HepG2 (cell line): ENCODE measurements around the gene ISCU. TPM values are rescaled to one million over a fixed set of nuclear protein-coding genes. Genes with fewer than 3 reads are reported as not detected.

Experiments used
- BORCS8-MEF2B ChIP-seq: sonication (generic); formaldehyde crosslinking; IDR thresholded peaks from 2 replicates; pipeline ENCODE4 v1.8.0; 2022; ENCODE audit warnings: mild to moderate bottlenecking, missing genetic modification reagents
- KAT2B ChIP-seq: fragments of 150-350 bp; IDR thresholded peaks from 2 replicates; pipeline ENCODE4 v1.6.1; 2014; ENCODE audit warnings: low read depth, low read length, borderline replicate concordance
- MTA3 ChIP-seq: sonication (generic); formaldehyde crosslinking; IDR thresholded peaks from 2 replicates; pipeline ENCODE4 v1.4.0; 2020; ENCODE audit warnings: missing genetic modification reagents
- SAP130 ChIP-seq: IDR thresholded peaks from 2 replicates; pipeline ENCODE4 v1.6.1; 2016; ENCODE audit warnings: low read depth
- SKIL ChIP-seq: sonication (generic); formaldehyde crosslinking; IDR thresholded peaks from 2 replicates; pipeline ENCODE4 v1.8.0; 2022; ENCODE audit warnings: missing genetic modification reagents, mild to moderate bottlenecking, moderate library complexity, borderline replicate concordance
- SNAPC4 ChIP-seq: sonication (generic); formaldehyde crosslinking; IDR thresholded peaks from 2 replicates; pipeline ENCODE4 v1.4.0; 2020; ENCODE audit warnings: mild to moderate bottlenecking, missing genetic modification reagents
- SUZ12 ChIP-seq: fragments of 150-350 bp; IDR thresholded peaks from 2 replicates; pipeline ENCODE4 v1.6.1; 2014; ENCODE audit warnings: low read depth, low read length
- ZFAT ChIP-seq: sonication (generic); formaldehyde crosslinking; conservative IDR thresholded peaks from 2 replicates; pipeline ENCODE4 v1.8.1; 2023; ENCODE audit warnings: missing genetic modification reagents, inconsistent platforms
- ZFP36L2 ChIP-seq: sonication (generic); formaldehyde crosslinking; IDR thresholded peaks from 2 replicates; pipeline ENCODE4 v1.4.0; 2020; ENCODE audit warnings: missing genetic modification reagents
- ZNF180 ChIP-seq: sonication (generic); formaldehyde crosslinking; IDR thresholded peaks from 2 replicates; pipeline ENCODE4 v1.4.0; 2020; ENCODE audit warnings: low read depth, missing genetic modification reagents, borderline replicate concordance
- ZNF597 ChIP-seq: sonication (generic); formaldehyde crosslinking; IDR thresholded peaks from 2 replicates; pipeline ENCODE4 v1.5.0; 2020; ENCODE audit warnings: missing genetic modification reagents
- ZNF629 ChIP-seq: sonication (generic); formaldehyde crosslinking; conservative IDR thresholded peaks from 2 replicates; pipeline ENCODE4 v1.5.0; 2020; ENCODE audit warnings: missing genetic modification reagents
- ZNF777 ChIP-seq: sonication (generic); formaldehyde crosslinking; IDR thresholded peaks from 2 replicates; pipeline ENCODE4 v1.4.0; 2020; ENCODE audit warnings: missing genetic modification reagents
- ZNF782 ChIP-seq: sonication (generic); formaldehyde crosslinking; IDR thresholded peaks from 2 replicates; pipeline ENCODE4 v1.4.0; 2020; ENCODE audit warnings: missing genetic modification reagents, mild to moderate bottlenecking, borderline replicate concordance
- polyA plus RNA-seq, 8 experiments: library from polyadenylated mRNA; depleted of rRNA in 3 of 8; stranded (reverse) in 7 of 8; unstranded in 1 of 8; fragments of >200 nt; fragmentation: Illumina TruSeq in 4 of 8; extraction: Trizol in 4 of 8; gene quantifications; 2 replicates each; pipeline versions ENCODE4 v1.2.1 to v1.2.3, GENCODE V29; 2011 to 2016; ENCODE audit warnings: low read depth in 4 of 8, missing spikeins in 1 of 8, mixed read lengths in 1 of 8; ENCODE audit not compliant: insufficient read depth in 1 of 8
- total RNA-seq, 5 experiments: library from RNA; depleted of rRNA; stranded (reverse); fragments of >200 nt; fragmentation: Illumina TruSeq; extraction: Trizol; gene quantifications; 2 replicates each; pipeline ENCODE4 v1.2.3, GENCODE V29; 2016; ENCODE audit warnings: low read depth in 1 of 5
- TF ChIP-seq, protein P1 (sequence below): sonication (generic); formaldehyde crosslinking; IDR thresholded peaks from 2 replicates; pipeline ENCODE4 v1.5.1; 2020; ENCODE audit warnings: mild to moderate bottlenecking, missing genetic modification reagents
- TF ChIP-seq, protein P2 (sequence below): sonication (generic); formaldehyde crosslinking; IDR thresholded peaks from 2 replicates; pipeline ENCODE4 v1.8.0; 2022; ENCODE audit warnings: missing genetic modification reagents, low read depth, mild to moderate bottlenecking, borderline replicate concordance

ISCU gene
- total and polyA plus RNA-seq, 2 of the 13 experiments (the other 11 are each of a cell fraction or from before 2014, with no cell fraction given): 94.4 to 107 TPM

- TF ChIP-seq SNAPC4 (CRISPR knock-in tag): 0 out of 2 replicates have a peak, but pooled peaks have one; percentile 44
- TF ChIP-seq SKIL (CRISPR knock-in tag): no peak
- peak; percentile 99 for TF ChIP-seq SAP130
- TF ChIP-seq ZNF597 (CRISPR knock-in tag): no peak
- no peak for TF ChIP-seq SUZ12
- TF ChIP-seq ZNF782 (CRISPR knock-in tag): no peak
- TF ChIP-seq ZNF629 (CRISPR knock-in tag): 0 out of 2 replicates have a peak, but pooled peaks have one; percentile 15
- TF ChIP-seq MTA3 (CRISPR knock-in tag): no peak
- TF ChIP-seq ZFP36L2: peak; percentile 41; the same call in 1 of the 2 replicates
- TF ChIP-seq KAT2B: no peak
- TF ChIP-seq, protein P1, sequence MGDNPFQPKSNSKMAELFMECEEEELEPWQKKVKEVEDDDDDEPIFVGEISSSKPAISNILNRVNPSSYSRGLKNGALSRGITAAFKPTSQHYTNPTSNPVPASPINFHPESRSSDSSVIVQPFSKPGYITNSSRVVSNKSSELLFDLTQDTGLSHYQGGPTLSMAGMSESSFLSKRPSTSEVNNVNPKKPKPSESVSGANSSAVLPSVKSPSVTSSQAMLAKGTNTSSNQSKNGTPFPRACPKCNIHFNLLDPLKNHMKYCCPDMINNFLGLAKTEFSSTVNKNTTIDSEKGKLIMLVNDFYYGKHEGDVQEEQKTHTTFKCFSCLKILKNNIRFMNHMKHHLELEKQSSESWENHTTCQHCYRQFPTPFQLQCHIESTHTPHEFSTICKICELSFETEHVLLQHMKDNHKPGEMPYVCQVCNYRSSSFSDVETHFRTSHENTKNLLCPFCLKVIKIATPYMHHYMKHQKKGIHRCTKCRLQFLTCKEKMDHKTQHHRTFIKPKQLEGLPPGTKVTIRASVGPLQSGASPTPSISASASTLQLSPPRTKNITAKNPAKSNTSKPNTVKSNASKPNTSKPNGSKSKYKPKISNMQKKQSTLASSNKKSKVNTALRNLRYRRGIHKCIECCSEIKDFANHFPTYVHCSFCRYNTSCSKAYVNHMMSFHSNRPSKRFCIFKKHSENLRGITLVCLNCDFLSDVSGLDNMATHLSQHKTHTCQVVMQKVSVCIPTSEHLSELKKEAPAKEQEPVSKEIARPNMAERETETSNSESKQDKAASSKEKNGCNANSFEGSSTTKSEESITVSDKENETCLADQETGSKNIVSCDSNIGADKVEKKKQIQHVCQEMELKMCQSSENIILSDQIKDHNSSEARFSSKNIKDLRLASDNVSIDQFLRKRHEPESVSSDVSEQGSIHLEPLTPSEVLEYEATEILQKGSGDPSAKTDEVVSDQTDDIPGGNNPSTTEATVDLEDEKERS (CRISPR knock-in tag): 0 out of 2 replicates have a peak, but pooled peaks have one; percentile 61
- TF ChIP-seq ZNF777: peak; percentile 77
- peak; percentile 47; the same call in 1 of the 2 replicates for TF ChIP-seq ZFAT (CRISPR knock-in tag)
- TF ChIP-seq BORCS8-MEF2B (CRISPR knock-in tag): peak; percentile 68; the same call in 1 of the 2 replicates
- TF ChIP-seq, protein P2, sequence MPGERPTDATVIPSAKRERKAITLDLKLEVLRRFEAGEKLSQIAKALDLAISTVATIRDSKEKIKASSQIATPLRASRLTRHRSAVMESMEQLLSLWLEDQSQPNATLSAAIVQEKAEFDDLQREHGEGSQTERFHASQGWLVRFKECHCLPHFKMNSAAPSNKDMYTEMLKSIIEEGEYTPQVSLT: no peak; the same call in 1 of the 2 replicates
- 0 out of 2 replicates have a peak, but pooled peaks have one; percentile 36 for TF ChIP-seq ZNF180 (CRISPR knock-in tag)
Observed at GRCh38 chr12:108562348-108563135, at the start of gene ISCU (continued).
